Measurements from ENCODE around the gene DNASE1L1. TPM values are rescaled to one million over a fixed set of nuclear protein-coding genes. Genes with fewer than 3 reads are reported as not detected.

Gene DNASE1L1
- total and polyA plus RNA-seq, 2 of the 13 experiments (the other 11 are each of a cell fraction or from before 2014, with no cell fraction given) = 4.7 to 12.3 TPM

DNA sequence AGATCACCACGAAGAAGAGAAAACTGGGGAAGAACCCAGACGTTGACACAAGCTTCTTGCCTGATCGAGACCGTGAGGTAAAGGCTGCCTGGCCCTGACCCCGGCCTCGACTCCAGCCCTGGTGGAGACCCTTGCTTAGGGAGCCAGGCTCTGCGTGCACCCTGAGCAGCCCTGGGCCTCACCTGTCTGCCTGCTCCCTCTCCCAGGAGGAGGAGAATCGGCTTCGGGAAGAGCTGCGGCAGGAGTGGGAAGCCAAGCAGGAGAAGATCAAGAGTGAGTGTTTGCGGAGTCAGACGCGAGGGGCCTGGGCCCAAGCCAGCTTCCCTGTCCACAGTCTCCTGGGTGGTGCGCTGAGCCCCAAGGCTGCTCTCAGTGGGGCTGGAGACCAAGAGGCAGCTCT lies 39.4 kb upstream of the DNASE1L1 start:
- TF ChIP-seq TOPORS (CRISPR knock-in tag; IDR thresholded peaks at IDR 0.05) = no peak
- TF ChIP-seq, protein P1, sequence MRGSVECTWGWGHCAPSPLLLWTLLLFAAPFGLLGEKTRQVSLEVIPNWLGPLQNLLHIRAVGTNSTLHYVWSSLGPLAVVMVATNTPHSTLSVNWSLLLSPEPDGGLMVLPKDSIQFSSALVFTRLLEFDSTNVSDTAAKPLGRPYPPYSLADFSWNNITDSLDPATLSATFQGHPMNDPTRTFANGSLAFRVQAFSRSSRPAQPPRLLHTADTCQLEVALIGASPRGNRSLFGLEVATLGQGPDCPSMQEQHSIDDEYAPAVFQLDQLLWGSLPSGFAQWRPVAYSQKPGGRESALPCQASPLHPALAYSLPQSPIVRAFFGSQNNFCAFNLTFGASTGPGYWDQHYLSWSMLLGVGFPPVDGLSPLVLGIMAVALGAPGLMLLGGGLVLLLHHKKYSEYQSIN (CRISPR knock-in tag; IDR thresholded peaks at IDR 0.05; ENCODE audit: borderline replicate concordance) = no peak
- TF ChIP-seq SP5 (CRISPR knock-in tag; IDR thresholded peaks at IDR 0.05; ENCODE audit: borderline replicate concordance, low read depth) = no peak
- no peak for TF ChIP-seq NFRKB (IDR thresholded peaks at IDR 0.05)
- TF ChIP-seq ZNF562 (CRISPR knock-in tag; IDR thresholded peaks at IDR 0.05; ENCODE audit: borderline replicate concordance) = no peak
- no peak for TF ChIP-seq ZNF30 (CRISPR knock-in tag; IDR thresholded peaks at IDR 0.05)
- TF ChIP-seq HMG20B (CRISPR knock-in tag; conservative IDR thresholded peaks at IDR 0.05) = no peak
- no peak for TF ChIP-seq ZNF160 (CRISPR knock-in tag; IDR thresholded peaks at IDR 0.05)
- TF ChIP-seq, protein P2, sequence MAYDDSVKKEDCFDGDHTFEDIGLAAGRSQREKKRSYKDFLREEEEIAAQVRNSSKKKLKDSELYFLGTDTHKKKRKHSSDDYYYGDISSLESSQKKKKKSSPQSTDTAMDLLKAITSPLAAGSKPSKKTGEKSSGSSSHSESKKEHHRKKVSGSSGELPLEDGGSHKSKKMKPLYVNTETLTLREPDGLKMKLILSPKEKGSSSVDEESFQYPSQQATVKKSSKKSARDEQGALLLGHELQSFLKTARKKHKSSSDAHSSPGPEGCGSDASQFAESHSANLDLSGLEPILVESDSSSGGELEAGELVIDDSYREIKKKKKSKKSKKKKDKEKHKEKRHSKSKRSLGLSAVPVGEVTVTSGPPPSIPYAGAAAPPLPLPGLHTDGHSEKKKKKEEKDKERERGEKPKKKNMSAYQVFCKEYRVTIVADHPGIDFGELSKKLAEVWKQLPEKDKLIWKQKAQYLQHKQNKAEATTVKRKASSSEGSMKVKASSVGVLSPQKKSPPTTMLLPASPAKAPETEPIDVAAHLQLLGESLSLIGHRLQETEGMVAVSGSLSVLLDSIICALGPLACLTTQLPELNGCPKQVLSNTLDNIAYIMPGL (CRISPR knock-in tag; IDR thresholded peaks at IDR 0.05; ENCODE audit: borderline replicate concordance in 1 of 2, low read depth in 1 of 2) = no peak
- TF ChIP-seq KDM1A (CRISPR knock-in tag; IDR thresholded peaks at IDR 0.05) = no peak
- no peak for TF ChIP-seq RELA (CRISPR knock-in tag; IDR thresholded peaks at IDR 0.05)
- TF ChIP-seq GATAD2A (CRISPR knock-in tag; IDR thresholded peaks at IDR 0.05) = no peak
- no peak for TF ChIP-seq NFIC (IDR thresholded peaks at IDR 0.05; ENCODE audit: low read length)
- TF ChIP-seq, protein P3, sequence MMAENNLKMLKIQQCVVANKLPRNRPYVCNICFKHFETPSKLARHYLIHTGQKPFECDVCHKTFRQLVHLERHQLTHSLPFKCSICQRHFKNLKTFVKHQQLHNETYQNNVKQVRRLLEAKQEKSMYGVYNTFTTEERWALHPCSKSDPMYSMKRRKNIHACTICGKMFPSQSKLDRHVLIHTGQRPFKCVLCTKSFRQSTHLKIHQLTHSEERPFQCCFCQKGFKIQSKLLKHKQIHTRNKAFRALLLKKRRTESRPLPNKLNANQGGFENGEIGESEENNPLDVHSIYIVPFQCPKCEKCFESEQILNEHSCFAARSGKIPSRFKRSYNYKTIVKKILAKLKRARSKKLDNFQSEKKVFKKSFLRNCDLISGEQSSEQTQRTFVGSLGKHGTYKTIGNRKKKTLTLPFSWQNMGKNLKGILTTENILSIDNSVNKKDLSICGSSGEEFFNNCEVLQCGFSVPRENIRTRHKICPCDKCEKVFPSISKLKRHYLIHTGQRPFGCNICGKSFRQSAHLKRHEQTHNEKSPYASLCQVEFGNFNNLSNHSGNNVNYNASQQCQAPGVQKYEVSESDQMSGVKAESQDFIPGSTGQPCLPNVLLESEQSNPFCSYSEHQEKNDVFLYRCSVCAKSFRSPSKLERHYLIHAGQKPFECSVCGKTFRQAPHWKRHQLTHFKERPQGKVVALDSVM (CRISPR knock-in tag; IDR thresholded peaks at IDR 0.05) = no peak
- no peak for TF ChIP-seq FOXK1 (CRISPR knock-in tag; IDR thresholded peaks at IDR 0.05; ENCODE audit: borderline replicate concordance, low read depth)
- no peak for TF ChIP-seq SRY (CRISPR knock-in tag; IDR thresholded peaks at IDR 0.05)
- no peak for TF ChIP-seq MAFG (CRISPR knock-in tag; IDR thresholded peaks at IDR 0.05)
- DNase-seq (ENCODE audit: low spot score) (no peak), FAIRE-seq (no peak), ATAC-seq (no peak)
- H3K27me3 ChIP-seq (ENCODE audit: control insufficient read depth in 1 of 2, insufficient read depth in 2 of 2, low read length in 2 of 2) = no peaks in the 10 kb centered on the region
- ChIA-PET CTCF (ENCODE audit: low intra/inter-chr PET ratio, low total read pairs) (no interaction called here), POLR2A (no interaction called here)
- H3K4me1 ChIP-seq (ENCODE audit: insufficient read depth, low read length) = peaks cover 11% of the 10 kb centered on the region
- H3K4me2 ChIP-seq (ENCODE audit: low read depth, low read length) = no peak overlapping the region
- H3K27ac ChIP-seq (ENCODE audit: extremely low read length, insufficient read depth, low read length) = no peak overlapping the region
- BruUV-seq (replicated peaks) = no TSS peak
- no peak overlapping the region for H3K9ac ChIP-seq (ENCODE audit: insufficient read depth, low read depth, low read length)
- WGBS (ENCODE audit: low lambda C conversion rate) = 98% methylated on average over 12 of the region's 14 CpGs
- no peak overlapping the region for H2AFZ ChIP-seq (ENCODE audit: low read length)
- no peaks in the 10 kb centered on the region for H4K20me1 ChIP-seq (ENCODE audit: insufficient read depth, low read length)
- in situ Hi-C loops (cut with HindIII; ENCODE audit: extremely low pct_ligation_motif_present, low pct_unique_long_range_greater_than_20kb) (no loop called here), intact Hi-C loops (cut with micrococcal nuclease; ENCODE audit: unreplicated experiment) (no loop called here)
- no peaks in the 10 kb centered on the region for H3K9me3 ChIP-seq (ENCODE audit: low read length)
- no peaks in the 10 kb centered on the region; a peak in 1 of 5 replicates for H3K36me3 ChIP-seq (replicated peaks in 1 of 2; ENCODE audit: control insufficient read depth in 1 of 2, insufficient read depth in 2 of 2, low read length in 2 of 2)
- no peak overlapping the region for H3K4me3 ChIP-seq (replicated peaks in 1 of 3; ENCODE audit: insufficient read depth in 1 of 3, low read depth in 2 of 3, low read length in 3 of 3)
- peaks cover 2% of the 10 kb centered on the region for H3K79me2 ChIP-seq (ENCODE audit: insufficient read depth, low read length)

Data from HepG2 (cell line).